Neural crest cell (in vitro differentiated cells): ENCODE results near the gene REEP1. TPM values are rescaled to one million over a fixed set of nuclear protein-coding genes. Genes with fewer than 3 reads are reported as not detected.

ENCODE experiments used
- DNase-seq: peaks from one replicate; pipeline ENCODE4 v3.0.0; 2021; ENCODE audit warnings: low read depth, mixed read lengths, low spot score
- H3K27ac Mint-ChIP-seq: one replicate; pipeline ENCODE4 v1.8.0; 2021; ENCODE audit warnings: mild to moderate bottlenecking, mixed read lengths; ENCODE audit not compliant: unreplicated experiment
- H3K27me3 Mint-ChIP-seq: 2 replicates; pipeline ENCODE4 v1.8.0; 2021; ENCODE audit warnings: low read depth, mild to moderate bottlenecking, mixed read lengths
- H3K36me3 Mint-ChIP-seq: 2 replicates; pipeline ENCODE4 v1.8.0; 2021; ENCODE audit warnings: low read depth, mild to moderate bottlenecking, mixed read lengths
- H3K4me1 Mint-ChIP-seq: 2 replicates; pipeline ENCODE4 v1.8.0; 2021; ENCODE audit warnings: mixed read lengths
- H3K4me3 Mint-ChIP-seq: one replicate; pipeline ENCODE4 v1.8.0; 2021; ENCODE audit warnings: mild to moderate bottlenecking, mixed read lengths
- H3K9me3 Mint-ChIP-seq: 2 replicates; pipeline ENCODE4 v1.8.0; 2021; ENCODE audit warnings: mixed read lengths
- total RNA-seq: library from RNA; stranded (reverse); gene quantifications from 2 replicates; pipeline ENCODE4 v1.2.1, GENCODE V29; 2021
- TF ChIP-seq, protein P1 (sequence below): fragments of 200-600 bp; sonication (generic); conservative IDR thresholded peaks from 2 replicates; pipeline ENCODE4 v1.5.0; 2021; ENCODE audit warnings: antibody characterized with exemption, mild to moderate bottlenecking

REEP1 gene
- total RNA-seq, 1 donor from 2014 or later = 12.3 TPM

GRCh38 chr2:86375623-86376022 lies 38.2 kb upstream of the REEP1 start:
- H3K9me3 Mint-ChIP-seq = no peaks in the 10 kb centered on the region
- no peak overlapping the region for H3K27ac Mint-ChIP-seq
- TF ChIP-seq, protein P1, sequence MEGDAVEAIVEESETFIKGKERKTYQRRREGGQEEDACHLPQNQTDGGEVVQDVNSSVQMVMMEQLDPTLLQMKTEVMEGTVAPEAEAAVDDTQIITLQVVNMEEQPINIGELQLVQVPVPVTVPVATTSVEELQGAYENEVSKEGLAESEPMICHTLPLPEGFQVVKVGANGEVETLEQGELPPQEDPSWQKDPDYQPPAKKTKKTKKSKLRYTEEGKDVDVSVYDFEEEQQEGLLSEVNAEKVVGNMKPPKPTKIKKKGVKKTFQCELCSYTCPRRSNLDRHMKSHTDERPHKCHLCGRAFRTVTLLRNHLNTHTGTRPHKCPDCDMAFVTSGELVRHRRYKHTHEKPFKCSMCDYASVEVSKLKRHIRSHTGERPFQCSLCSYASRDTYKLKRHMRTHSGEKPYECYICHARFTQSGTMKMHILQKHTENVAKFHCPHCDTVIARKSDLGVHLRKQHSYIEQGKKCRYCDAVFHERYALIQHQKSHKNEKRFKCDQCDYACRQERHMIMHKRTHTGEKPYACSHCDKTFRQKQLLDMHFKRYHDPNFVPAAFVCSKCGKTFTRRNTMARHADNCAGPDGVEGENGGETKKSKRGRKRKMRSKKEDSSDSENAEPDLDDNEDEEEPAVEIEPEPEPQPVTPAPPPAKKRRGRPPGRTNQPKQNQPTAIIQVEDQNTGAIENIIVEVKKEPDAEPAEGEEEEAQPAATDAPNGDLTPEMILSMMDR = no peak
- H3K36me3 Mint-ChIP-seq = no peaks in the 10 kb centered on the region
- DNase-seq = no peak
- H3K4me3 Mint-ChIP-seq = no peak overlapping the region
- H3K27me3 Mint-ChIP-seq = peaks cover 40% of the 10 kb centered on the region
- peaks cover 6% of the 10 kb centered on the region for H3K4me1 Mint-ChIP-seq

GRCh38 chr2:86372641-86373502 lies 35.4 kb upstream of the REEP1 start:
- H3K9me3 Mint-ChIP-seq = no peaks in the 10 kb centered on the region
- no peak overlapping the region for H3K4me3 Mint-ChIP-seq
- H3K27me3 Mint-ChIP-seq = peaks cover 27% of the 10 kb centered on the region
- TF ChIP-seq, protein P1 = peak; percentile 77
- H3K4me1 Mint-ChIP-seq = peaks cover 6% of the 10 kb centered on the region
- no peak overlapping the region for H3K27ac Mint-ChIP-seq
- DNase-seq = peak; percentile 44
- no peaks in the 10 kb centered on the region for H3K36me3 Mint-ChIP-seq

- DNase-seq = no peak
- H3K36me3 Mint-ChIP-seq = no peaks in the 10 kb centered on the region
- H3K4me1 Mint-ChIP-seq = peaks cover 6% of the 10 kb centered on the region
- H3K9me3 Mint-ChIP-seq = no peaks in the 10 kb centered on the region
- H3K4me3 Mint-ChIP-seq = no peak overlapping the region
- TF ChIP-seq, protein P1 = no peak
- H3K27me3 Mint-ChIP-seq = peaks cover 25% of the 10 kb centered on the region
- no peak overlapping the region for H3K27ac Mint-ChIP-seq
Observed at GRCh38 chr2:86372133-86372532, 34.7 kb upstream of the REEP1 start.

GRCh38 chr2:86371527-86371926 lies 34.1 kb upstream of the REEP1 start:
- Mint-ChIP-seq H3K27me3 (peaks cover 22% of the 10 kb centered on the region), H3K36me3 (no peaks in the 10 kb centered on the region), H3K27ac (no peak overlapping the region), H3K4me3 (no peak overlapping the region), H3K9me3 (no peaks in the 10 kb centered on the region), H3K4me1 (peaks cover 6% of the 10 kb centered on the region)
- no peak for DNase-seq
- TF ChIP-seq, protein P1 = no peak

DNA sequence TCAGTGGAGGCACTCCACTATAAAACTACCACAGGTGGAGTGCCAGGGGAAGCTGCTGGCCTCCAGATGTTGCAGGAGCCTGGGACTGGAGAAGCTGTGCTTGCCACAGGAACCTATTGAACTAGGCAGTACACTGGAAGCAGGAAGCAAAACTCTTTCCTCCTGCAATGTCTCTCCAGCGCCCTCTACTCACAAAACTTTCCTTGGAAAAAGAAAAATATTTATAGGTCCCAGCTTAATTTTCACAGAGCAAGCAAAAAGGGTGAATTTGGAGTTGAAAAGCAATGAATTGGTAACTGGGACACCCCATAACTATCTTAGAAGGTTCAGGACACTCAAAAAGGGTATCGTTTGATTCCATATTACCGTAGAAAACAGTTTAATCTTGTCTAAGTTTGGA lies 33.2 kb upstream of the REEP1 start:
- Mint-ChIP-seq H3K36me3 (no peaks in the 10 kb centered on the region), H3K9me3 (no peaks in the 10 kb centered on the region), H3K27ac (no peak overlapping the region), H3K4me1 (peaks cover 6% of the 10 kb centered on the region), H3K4me3 (no peak overlapping the region), H3K27me3 (peaks cover 17% of the 10 kb centered on the region)
- no peak for DNase-seq
- TF ChIP-seq, protein P1 = no peak
